Aorta (tissue), 5 donors: Measurements from ENCODE around the gene SLC13A4. TPM values are rescaled to one million over a fixed set of nuclear protein-coding genes. Genes with fewer than 3 reads are reported as not detected.
"Not testable (repeated sequence)": the region's sequence is repeated elsewhere in the genome, so short reads cannot be mapped to it uniquely, and the experiment has no call there.

ENCODE experiments used
- ATAC-seq: fragments of 200-7000 bp; cut with Tn5 transposase; one replicate; pipeline ENCODE4 v1.9.1; 2022; ENCODE audit warnings: moderate library complexity; ENCODE audit not compliant: low FRiP score
- DNase-seq, 2 donors: peaks; one replicate each; pipeline ENCODE4 v3.0.0-alpha.2; 2020
- H3K27ac ChIP-seq, 2 donors: one replicate each; pipeline ENCODE4 v1.5.1; 2013; ENCODE audit warnings: low read length in 2 of 2, mild to moderate bottlenecking in 2 of 2, moderate library complexity in 2 of 2, control low read depth in 1 of 2, inconsistent platforms in 1 of 2, low read depth in 1 of 2
- H3K27me3 ChIP-seq, 2 donors: one replicate each; pipeline ENCODE4 v1.6.1; 2013; ENCODE audit warnings: control low read depth in 1 of 2, low read length in 1 of 2, mild to moderate bottlenecking in 1 of 2, moderate library complexity in 1 of 2; ENCODE audit not compliant: insufficient read depth in 2 of 2, control insufficient read depth in 1 of 2
- H3K36me3 ChIP-seq, 2 donors: one replicate each; pipeline ENCODE4 v1.6.1; 2013; ENCODE audit warnings: control low read depth in 1 of 2, low read length in 1 of 2, mild to moderate bottlenecking in 1 of 2; ENCODE audit not compliant: insufficient read depth in 2 of 2, control insufficient read depth in 1 of 2
- H3K4me1 ChIP-seq, 2 donors: one replicate each; pipeline ENCODE4 v1.6.1; 2013; ENCODE audit warnings: low read length in 2 of 2, control low read depth in 1 of 2, mild to moderate bottlenecking in 1 of 2, moderate library complexity in 1 of 2; ENCODE audit not compliant: insufficient read depth in 2 of 2, control insufficient read depth in 1 of 2
- H3K4me3 ChIP-seq, 2 donors: one replicate each; pipeline ENCODE4 v1.5.1; 2013; ENCODE audit warnings: low read length in 2 of 2, control low read depth in 1 of 2, mild to moderate bottlenecking in 1 of 2
- H3K9me3 ChIP-seq: one replicate; pipeline ENCODE4 v1.6.1; 2013; ENCODE audit warnings: mild to moderate bottlenecking, low read length; ENCODE audit not compliant: control insufficient read depth
- WGBS, 2 donors: extraction: QIAGEN DNeasy Blood & Tissue Kit; methylation state at CpG; one replicate each; pipeline ENCODE4 v1.1.7; 2013; 5-methylcytosine and 5-hydroxymethylcytosine counted together
- intact Hi-C, 2 donors: fragments of 100-400 bp; cut with DNase I; formaldehyde crosslinking; loops; one replicate each; pipeline versions ENCODE4 v1.14.2 to v1.15.0; 2022
- polyA plus RNA-seq, 2 donors: library from polyadenylated mRNA; stranded (reverse); fragments of 200-250 nt; gene quantifications; one replicate each; pipeline ENCODE4 v1.2.3, GENCODE V29; 2013
- total RNA-seq, 2 donors: library from RNA; stranded (reverse); fragmentation: NEBNext Ultra II Directional; extraction: Animal tissue kit (Norgen Biotek cat#: 25700); gene quantifications; one replicate each; pipeline ENCODE4 v1.2.1, GENCODE V29; 2021
- donor health status: healthy with polysubstance abuse.
- donor health status: Bipolar disorder and iron deficiency.
- donor health status: DM: no; HTN: no; CAD: no.
- donor health status: DM: no; HTN: no; CAD: no.
- donor health status: DM: yes; HTN: yes; CAD: no.

Gene SLC13A4
- total and polyA plus RNA-seq, 4 donors = 1.7 to 2.2 (median 2.0) TPM; not detected in 1

GRCh38 chr7:135704698-135705097 lies 23.3 kb downstream of the SLC13A4 start:
- Histone ChIP-seq H3K36me3 (no peaks in the 10 kb centered on the region), H3K4me1 (no peaks in the 10 kb centered on the region), H3K27me3 (no peaks in the 10 kb centered on the region), H3K9me3 (no peaks in the 10 kb centered on the region), H3K27ac (no peak overlapping the region), H3K4me3 (no peak overlapping the region)
- intact Hi-C loops = no loop called here
- DNase-seq (no peak), ATAC-seq (no peak)
- 61 to 65% methylated on average over 5 of the region's 5 CpGs for whole genome bisulfite sequencing, 2 donors

- ATAC-seq (no peak), DNase-seq (no peak)
- H3K4me3 ChIP-seq = no peak overlapping the region
- H3K27ac ChIP-seq = no peak overlapping the region
- WGBS, 2 donors = 72 to 73% methylated on average over 2 of the region's 2 CpGs
- H3K27me3 ChIP-seq = no peaks in the 10 kb centered on the region
- H3K36me3 ChIP-seq = no peaks in the 10 kb centered on the region
- no peaks in the 10 kb centered on the region for H3K4me1 ChIP-seq
- no peaks in the 10 kb centered on the region for H3K9me3 ChIP-seq
- intact Hi-C loops = no loop called here
Measured at GRCh38 chr7:135704074-135704473, 23.9 kb downstream of the SLC13A4 start.

GRCh38 chr7:135697276-135698049 lies 30.5 kb downstream of the SLC13A4 start:
- Histone ChIP-seq H3K4me1 (no peaks in the 10 kb centered on the region), H3K4me3 (no peak overlapping the region), H3K27me3 (no peaks in the 10 kb centered on the region), H3K36me3 (peaks cover 0 to 2% of the 10 kb centered on the region in 2 donors), H3K9me3 (no peaks in the 10 kb centered on the region), H3K27ac (no peak overlapping the region)
- WGBS, 2 donors = 38 to 57% methylated on average over 8 of the region's 8 CpGs
- DNase-seq (no peak), ATAC-seq (no peak)
- intact Hi-C loops = no loop called here

- WGBS, 2 donors = 76 to 87% methylated on average over 4 of the region's 4 CpGs
- no peak for ATAC-seq
- no peak overlapping the region for H3K4me3 ChIP-seq
- H3K4me1 ChIP-seq = peaks cover 0 to 4% of the 10 kb centered on the region in 2 donors
- no peak for DNase-seq
- H3K27ac ChIP-seq = no peak overlapping the region
- H3K9me3 ChIP-seq = no peaks in the 10 kb centered on the region
- intact Hi-C loops = no loop called here
- peaks cover 0 to 6% of the 10 kb centered on the region in 2 donors for H3K36me3 ChIP-seq
- H3K27me3 ChIP-seq = no peaks in the 10 kb centered on the region
Measured at GRCh38 chr7:135693558-135693957, 34.4 kb downstream of the SLC13A4 start.

- DNase-seq, H3K36me3 ChIP-seq, H3K4me1 ChIP-seq, intact Hi-C loops, H3K27ac ChIP-seq, H3K27me3 ChIP-seq, ATAC-seq, H3K9me3 ChIP-seq, H3K4me3 ChIP-seq: not testable (repeated sequence)
- WGBS, 2 donors = 98 to 99% methylated on average over 7 of the region's 7 CpGs
Measured at GRCh38 chr7:135692606-135693005, 35.4 kb downstream of the SLC13A4 start.

GRCh38 chr7:135692055-135692454 lies 35.9 kb downstream of the SLC13A4 start:
- DNase-seq = no peak
- no peak overlapping the region for H3K27ac ChIP-seq
- peaks cover 0 to 4% of the 10 kb centered on the region in 2 donors for H3K4me1 ChIP-seq
- H3K27me3 ChIP-seq = no peaks in the 10 kb centered on the region
- WGBS, 2 donors = 87 to 91% methylated on average over 3 of the region's 3 CpGs
- intact Hi-C loops = no loop called here
- peaks cover 0 to 6% of the 10 kb centered on the region in 2 donors for H3K36me3 ChIP-seq
- no peak overlapping the region for H3K4me3 ChIP-seq
- no peak for ATAC-seq
- no peaks in the 10 kb centered on the region for H3K9me3 ChIP-seq

GRCh38 chr7:135690566-135690965 lies 37.4 kb downstream of the SLC13A4 start:
- ATAC-seq (no peak), DNase-seq (no peak)
- Histone ChIP-seq H3K27ac (no peak overlapping the region), H3K36me3 (peaks cover 0 to 6% of the 10 kb centered on the region in 2 donors), H3K9me3 (no peaks in the 10 kb centered on the region), H3K27me3 (no peaks in the 10 kb centered on the region), H3K4me3 (no peak overlapping the region), H3K4me1 (peaks cover 0 to 4% of the 10 kb centered on the region in 2 donors)
- intact Hi-C loops = no loop called here
- 79 to 80% methylated on average over 3 of the region's 3 CpGs for WGBS, 2 donors

GRCh38 chr7:135687466-135687865 lies 40.5 kb downstream of the SLC13A4 start:
- H3K4me1 ChIP-seq = peaks cover 0 to 4% of the 10 kb centered on the region in 2 donors
- peaks cover 0 to 4% of the 10 kb centered on the region in 2 donors for H3K36me3 ChIP-seq
- H3K4me3 ChIP-seq = no peak overlapping the region
- no peaks in the 10 kb centered on the region for H3K9me3 ChIP-seq
- DNase-seq = no peak
- WGBS, 2 donors = 0 to 44% methylated on average over 1 of the region's 1 CpG
- ATAC-seq = no peak
- no peak overlapping the region for H3K27ac ChIP-seq
- intact Hi-C loops = no loop called here
- H3K27me3 ChIP-seq = no peaks in the 10 kb centered on the region
